ENCODE data around the gene SLAMF1. TPM values are rescaled to one million over a fixed set of nuclear protein-coding genes. Genes with fewer than 3 reads are reported as not detected.
A peak's percentile ranks its signal among the peaks of the same experiment; 100 is the strongest.

SLAMF1 gene
- total RNA-seq, 6 experiments from 2014 or later = not detected

DNA sequence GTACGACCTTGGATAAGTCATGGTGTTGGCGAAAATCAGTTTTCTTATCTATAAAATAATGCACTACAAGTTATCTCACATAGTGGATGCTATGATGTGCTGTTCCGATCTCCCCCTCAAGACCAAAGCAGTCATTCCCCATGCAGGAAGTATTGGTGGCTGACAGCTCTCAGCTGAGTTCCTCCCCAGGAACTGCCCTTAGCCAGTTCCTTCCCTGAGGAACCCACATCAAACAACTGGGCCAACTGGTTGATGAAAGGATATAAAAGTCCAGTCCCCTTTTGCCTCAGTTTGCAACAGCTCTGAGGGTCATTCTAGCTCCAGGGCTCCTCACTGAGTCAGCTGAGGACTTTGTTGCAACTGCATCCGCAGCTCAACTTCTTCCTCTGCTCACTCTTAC lies 16.1 kb upstream of the SLAMF1 start:
- DNase-seq = no peak
- no peak for TF ChIP-seq CTCF (IDR thresholded peaks at IDR 0.05)
- Mint-ChIP-seq H3K4me3 (no peak overlapping the region), H3K36me3 (ENCODE audit: low read depth) (no peaks in the 10 kb centered on the region), H3K4me1 (ENCODE audit: low read depth) (no peaks in the 10 kb centered on the region; the same call in 1 of the 2 replicates), H3K27me3 (ENCODE audit: insufficient read depth) (peaks cover 3% of the 10 kb centered on the region), H3K27ac (no peak overlapping the region), H3K9me3 (no peaks in the 10 kb centered on the region)

DNA sequence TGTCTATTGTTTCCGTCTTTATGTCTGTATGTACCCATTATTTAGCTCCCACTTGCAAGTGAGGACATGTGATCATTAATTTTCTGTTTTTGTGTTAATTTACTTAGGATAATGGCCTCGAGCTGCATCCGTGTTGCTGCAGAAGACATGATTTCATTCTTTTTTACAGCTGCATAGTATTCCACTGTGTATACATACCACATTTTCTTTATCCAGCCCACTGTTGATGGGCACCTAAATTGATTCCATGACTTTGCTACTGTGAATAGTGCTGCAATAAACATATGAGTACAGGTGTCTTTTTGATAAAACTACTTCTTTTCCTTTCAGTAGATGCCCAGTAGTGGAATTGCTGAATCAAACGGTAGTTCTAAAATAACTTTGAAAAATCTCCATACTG lies 12.7 kb upstream of the SLAMF1 start:
- peaks cover 3% of the 10 kb centered on the region; the same call in 1 of the 2 replicates for H3K27me3 Mint-ChIP-seq (ENCODE audit: insufficient read depth)
- no peak for TF ChIP-seq CTCF (IDR thresholded peaks at IDR 0.05)
- no peak for DNase-seq
- H3K4me1 Mint-ChIP-seq (ENCODE audit: low read depth) = peaks cover 15% of the 10 kb centered on the region; the same call in 1 of the 2 replicates
- no peaks in the 10 kb centered on the region for H3K36me3 Mint-ChIP-seq (ENCODE audit: low read depth)
- no peak overlapping the region for H3K4me3 Mint-ChIP-seq
- H3K27ac Mint-ChIP-seq = no peak overlapping the region
- H3K9me3 Mint-ChIP-seq = no peaks in the 10 kb centered on the region

GRCh38 chr1:160658814-160659193 lies 12.0 kb upstream of the SLAMF1 start:
- Mint-ChIP-seq H3K27ac (no peak overlapping the region), H3K4me3 (no peak overlapping the region), H3K9me3 (no peaks in the 10 kb centered on the region), H3K36me3 (ENCODE audit: low read depth) (no peaks in the 10 kb centered on the region), H3K27me3 (ENCODE audit: insufficient read depth) (peaks cover 5% of the 10 kb centered on the region), H3K4me1 (ENCODE audit: low read depth) (peaks cover 15% of the 10 kb centered on the region; the same call in 1 of the 2 replicates)
- DNase-seq = no peak
- TF ChIP-seq CTCF (IDR thresholded peaks at IDR 0.05) = no peak

DNA sequence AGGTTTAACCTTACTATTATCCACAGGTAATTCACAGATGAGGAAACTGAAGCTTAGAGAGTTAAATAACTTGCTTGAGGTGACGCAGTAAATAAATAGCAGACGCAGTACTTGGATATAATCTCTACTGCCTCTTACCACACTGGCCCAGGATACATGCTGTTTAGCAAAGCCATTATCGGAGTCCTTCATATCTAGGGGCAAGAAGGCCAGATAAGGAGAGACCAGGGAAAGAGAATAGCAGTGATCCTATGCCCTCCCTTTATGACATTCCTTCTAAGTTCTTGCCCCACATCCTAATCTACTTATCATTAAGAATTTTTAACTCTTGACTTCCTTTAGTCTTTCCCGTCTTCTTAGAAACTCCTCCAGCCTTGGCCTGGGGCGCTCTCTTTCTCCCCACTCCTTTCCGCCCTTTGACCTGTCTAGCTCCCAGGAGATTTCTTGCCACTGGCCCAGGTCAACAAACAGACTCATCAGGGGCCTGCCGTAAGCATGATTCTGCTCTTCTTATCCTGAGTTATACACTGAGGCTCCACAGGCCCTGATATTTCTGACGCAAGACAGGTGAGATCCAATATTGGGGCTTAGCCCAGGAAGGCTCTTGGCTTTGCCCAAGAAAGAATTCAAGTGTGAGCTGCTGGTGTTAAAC lies 11.4 kb upstream of the SLAMF1 start:
- Mint-ChIP-seq H3K4me3 (no peak overlapping the region), H3K27ac (no peak overlapping the region), H3K9me3 (no peaks in the 10 kb centered on the region), H3K36me3 (ENCODE audit: low read depth) (no peaks in the 10 kb centered on the region), H3K4me1 (ENCODE audit: low read depth) (peaks cover 15% of the 10 kb centered on the region; the same call in 1 of the 2 replicates), H3K27me3 (ENCODE audit: insufficient read depth) (peaks cover 7% of the 10 kb centered on the region)
- no peak for TF ChIP-seq CTCF (IDR thresholded peaks at IDR 0.05)
- no peak for DNase-seq

GRCh38 chr1:160657250-160657781 lies 10.5 kb upstream of the SLAMF1 start:
- no peaks in the 10 kb centered on the region for H3K9me3 Mint-ChIP-seq
- no peak overlapping the region; the same call in 1 of the 2 replicates for H3K4me3 Mint-ChIP-seq
- no peaks in the 10 kb centered on the region for H3K36me3 Mint-ChIP-seq (ENCODE audit: low read depth)
- TF ChIP-seq CTCF (IDR thresholded peaks at IDR 0.05) = no peak
- H3K4me1 Mint-ChIP-seq (ENCODE audit: low read depth) = peaks cover 15% of the 10 kb centered on the region; the same call in 1 of the 2 replicates
- no peak for DNase-seq
- peaks cover 9% of the 10 kb centered on the region for H3K27me3 Mint-ChIP-seq (ENCODE audit: insufficient read depth)
- peak overlapping the region; percentile 27; the same call in 1 of the 2 replicates for H3K27ac Mint-ChIP-seq
